ENCODE measurements around the gene ZNF497. TPM values are rescaled to one million over a fixed set of nuclear protein-coding genes. Genes with fewer than 3 reads are reported as not detected.

Gene ZNF497
- total and polyA plus RNA-seq, 9 of the 15 experiments (the other 6 are each of a cell fraction or from before 2014, with no cell fraction given) = 0.06 to 0.98 (median 0.44) TPM; not detected in 1

DNA sequence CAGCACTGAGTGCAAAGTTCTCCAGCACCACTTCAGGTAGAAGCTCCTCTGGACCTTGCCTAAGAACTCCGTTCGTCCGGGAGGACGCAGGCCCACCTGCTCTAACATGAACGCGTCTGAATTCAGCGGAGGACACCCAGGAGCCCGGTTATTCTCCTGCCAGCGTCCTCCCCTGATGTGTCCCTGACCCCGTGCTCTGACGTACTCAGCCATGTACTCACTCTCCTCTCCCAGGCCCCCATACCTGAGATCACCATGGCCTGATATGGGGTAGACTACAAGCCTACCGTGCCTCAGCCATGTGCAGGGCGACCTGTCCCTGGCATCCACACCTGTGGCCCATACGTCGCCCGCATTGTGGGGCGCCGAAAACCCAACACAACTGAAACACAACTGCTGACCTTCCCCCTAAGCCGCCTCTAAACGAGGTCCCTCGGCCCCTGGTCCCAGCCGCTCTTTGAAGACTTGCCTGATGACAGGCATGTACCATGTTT, 45.2 kb upstream of the ZNF497 start (continued):
- TF ChIP-seq MYC (IDR thresholded peaks at IDR 0.05; ENCODE audit: low read depth, low read length) = peak; percentile 51; the same call in 1 of the 2 replicates
- TF ChIP-seq MYC (CRISPR knock-in tag; IDR thresholded peaks at IDR 0.05; ENCODE audit: borderline replicate concordance, low read depth) = no peak; the same call in 1 of the 2 replicates
- TF ChIP-seq, protein P1, sequence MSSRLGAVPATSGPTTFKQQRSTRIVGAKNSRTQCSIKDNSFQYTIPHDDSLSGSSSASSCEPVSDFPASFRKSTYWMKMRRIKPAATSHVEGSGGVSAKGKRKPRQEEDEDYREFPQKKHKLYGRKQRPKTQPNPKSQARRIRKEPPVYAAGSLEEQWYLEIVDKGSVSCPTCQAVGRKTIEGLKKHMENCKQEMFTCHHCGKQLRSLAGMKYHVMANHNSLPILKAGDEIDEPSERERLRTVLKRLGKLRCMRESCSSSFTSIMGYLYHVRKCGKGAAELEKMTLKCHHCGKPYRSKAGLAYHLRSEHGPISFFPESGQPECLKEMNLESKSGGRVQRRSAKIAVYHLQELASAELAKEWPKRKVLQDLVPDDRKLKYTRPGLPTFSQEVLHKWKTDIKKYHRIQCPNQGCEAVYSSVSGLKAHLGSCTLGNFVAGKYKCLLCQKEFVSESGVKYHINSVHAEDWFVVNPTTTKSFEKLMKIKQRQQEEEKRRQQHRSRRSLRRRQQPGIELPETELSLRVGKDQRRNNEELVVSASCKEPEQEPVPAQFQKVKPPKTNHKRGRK (tag; IDR thresholded peaks at IDR 0.05) = no peak
- TF ChIP-seq, protein P2, sequence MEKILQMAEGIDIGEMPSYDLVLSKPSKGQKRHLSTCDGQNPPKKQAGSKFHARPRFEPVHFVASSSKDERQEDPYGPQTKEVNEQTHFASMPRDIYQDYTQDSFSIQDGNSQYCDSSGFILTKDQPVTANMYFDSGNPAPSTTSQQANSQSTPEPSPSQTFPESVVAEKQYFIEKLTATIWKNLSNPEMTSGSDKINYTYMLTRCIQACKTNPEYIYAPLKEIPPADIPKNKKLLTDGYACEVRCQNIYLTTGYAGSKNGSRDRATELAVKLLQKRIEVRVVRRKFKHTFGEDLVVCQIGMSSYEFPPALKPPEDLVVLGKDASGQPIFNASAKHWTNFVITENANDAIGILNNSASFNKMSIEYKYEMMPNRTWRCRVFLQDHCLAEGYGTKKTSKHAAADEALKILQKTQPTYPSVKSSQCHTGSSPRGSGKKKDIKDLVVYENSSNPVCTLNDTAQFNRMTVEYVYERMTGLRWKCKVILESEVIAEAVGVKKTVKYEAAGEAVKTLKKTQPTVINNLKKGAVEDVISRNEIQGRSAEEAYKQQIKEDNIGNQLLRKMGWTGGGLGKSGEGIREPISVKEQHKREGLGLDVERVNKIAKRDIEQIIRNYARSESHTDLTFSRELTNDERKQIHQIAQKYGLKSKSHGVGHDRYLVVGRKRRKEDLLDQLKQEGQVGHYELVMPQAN (IDR thresholded peaks at IDR 0.05; ENCODE audit: borderline replicate concordance) = peak; percentile 52; the same call in 1 of the 2 replicates
- TF ChIP-seq, protein P3, sequence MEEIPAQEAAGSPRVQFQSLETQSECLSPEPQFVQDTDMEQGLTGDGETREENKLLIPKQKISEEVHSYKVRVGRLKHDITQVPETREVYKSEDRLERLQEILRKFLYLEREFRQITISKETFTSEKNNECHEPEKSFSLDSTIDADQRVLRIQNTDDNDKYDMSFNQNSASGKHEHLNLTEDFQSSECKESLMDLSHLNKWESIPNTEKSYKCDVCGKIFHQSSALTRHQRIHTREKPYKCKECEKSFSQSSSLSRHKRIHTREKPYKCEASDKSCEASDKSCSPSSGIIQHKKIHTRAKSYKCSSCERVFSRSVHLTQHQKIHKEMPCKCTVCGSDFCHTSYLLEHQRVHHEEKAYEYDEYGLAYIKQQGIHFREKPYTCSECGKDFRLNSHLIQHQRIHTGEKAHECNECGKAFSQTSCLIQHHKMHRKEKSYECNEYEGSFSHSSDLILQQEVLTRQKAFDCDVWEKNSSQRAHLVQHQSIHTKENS (CRISPR knock-in tag; IDR thresholded peaks at IDR 0.05) = no peak

Data from K562 (cell line).